ENCODE measurements around the gene MRPS18A. TPM values are rescaled to one million over a fixed set of nuclear protein-coding genes. Genes with fewer than 3 reads are reported as not detected.

The MRPS18A gene
- total and polyA plus RNA-seq, 9 of the 15 experiments (the other 6 are each of a cell fraction or from before 2014, with no cell fraction given): 87.5 to 243 (median 125) TPM

DNA sequence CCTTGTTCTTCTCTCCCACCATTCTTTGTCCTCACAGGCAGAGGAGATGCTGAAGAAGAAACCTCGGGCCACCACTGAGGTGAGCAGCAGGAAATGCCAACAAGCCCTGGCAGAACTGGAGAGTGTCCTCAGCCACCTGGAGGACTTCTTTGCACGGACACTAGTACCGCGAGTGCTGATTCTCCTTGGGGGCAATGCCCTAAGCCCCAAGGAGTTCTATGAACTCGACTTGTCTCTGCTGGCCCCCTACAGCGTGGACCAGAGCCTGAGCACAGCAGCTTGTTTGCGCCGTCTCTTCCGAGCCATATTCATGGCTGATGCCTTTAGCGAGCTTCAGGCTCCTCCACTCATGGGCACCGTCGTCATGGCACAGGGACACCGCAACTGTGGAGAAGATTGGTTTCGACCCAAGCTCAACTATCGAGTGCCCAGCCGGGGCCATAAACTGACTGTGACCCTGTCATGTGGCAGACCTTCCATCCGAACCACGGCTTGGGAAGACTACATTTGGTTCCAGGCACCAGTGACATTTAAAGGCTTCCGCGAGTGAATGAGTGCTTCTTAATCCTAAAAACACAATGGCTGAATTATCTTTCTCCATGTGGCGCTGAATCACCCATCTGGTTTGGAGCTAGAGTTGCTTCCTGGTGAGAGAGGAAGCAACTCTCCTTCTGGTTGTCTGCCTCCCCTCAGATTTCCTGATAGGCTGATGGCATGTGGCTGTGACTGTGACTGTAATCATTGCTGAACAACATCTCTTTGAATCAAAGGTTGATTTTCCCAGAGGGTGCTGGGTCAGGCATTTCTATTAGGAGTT is 47.4 kb downstream of the MRPS18A start:
- intact Hi-C loops (cut with micrococcal nuclease) (loop anchor here (10.0 kb wide), 1 partner anchor 585 kb away; the partner anchor contains the start of gene SLC29A1), in situ Hi-C loops (cut with MboI) (no loop called here)
- H3K4me1 ChIP-seq (replicated peaks in 1 of 2; ENCODE audit: control insufficient read depth in 2 of 2, insufficient read depth in 2 of 2, low read length in 2 of 2): peaks cover 38 to 39% of the 10 kb centered on the region in 2 experiments
- no peaks in the 10 kb centered on the region; a peak in 1 of 5 replicates for H3K27me3 ChIP-seq (ENCODE audit: control insufficient read depth in 2 of 2, insufficient read depth in 2 of 2, low read length in 2 of 2)
- no TSS peak for BruUV-seq (replicated peaks)
- H3K4me3 ChIP-seq: peak overlapping the region; percentile 32
- H3K27ac ChIP-seq (ENCODE audit: extremely low read depth, low read depth, low read length): peak overlapping the region; percentile 77
- no peaks in the 10 kb centered on the region for H3K9me3 ChIP-seq (replicated peaks; ENCODE audit: control insufficient read depth, insufficient read depth, low read depth, low read length)
- no peak overlapping the region for H2AFZ ChIP-seq (ENCODE audit: low read depth, low read length)
- H3K4me2 ChIP-seq (ENCODE audit: insufficient read depth, low read length): peak overlapping the region; percentile 98
- CTCF ChIA-PET (ENCODE audit: low intra/inter-chr PET ratio): no interaction called here
- peaks cover 70% of the 10 kb centered on the region for H3K79me2 ChIP-seq (ENCODE audit: control insufficient read depth, insufficient read depth, low read length)
- H3K9ac ChIP-seq (ENCODE audit: insufficient read depth in 1 of 2, low read depth in 2 of 2, low read length in 2 of 2): peak overlapping the region; percentile 41 to 78
- FAIRE-seq (peak; percentile 77), DNase-seq (ENCODE audit: extremely low read depth in 1 of 4, low spot score in 3 of 4) (peak in 2 of 4 experiments; percentile 68 to 83), ATAC-seq (peak; percentile 20)
- no peaks in the 10 kb centered on the region for H3K9me1 ChIP-seq (ENCODE audit: control insufficient read depth, insufficient read depth, low read length)
- POLR2A ChIA-PET: interaction anchor here (0.6 to 10.9 kb wide), 9 partner anchors 8 to 394 kb away, joined by 3 to 206 read pairs (median 4); partner anchors contain the start of genes GTPBP2 and MAD2L1BP
- 62% methylated on average over 21 of the region's 21 CpGs for WGBS (ENCODE audit: insufficient coverage, low coverage, missing lambda C conversion rate)
- H4K20me1 ChIP-seq (replicated peaks; ENCODE audit: control insufficient read depth, insufficient read depth, low read length): peaks cover 17% of the 10 kb centered on the region
- H3K36me3 ChIP-seq (ENCODE audit: control insufficient read depth, insufficient read depth, low read length): peaks cover 62% of the 10 kb centered on the region
- peak; percentile 77 to 80 for TF ChIP-seq KDM1A (IDR thresholded peaks at IDR 0.05)
- TF ChIP-seq ZC3H4 (CRISPR knock-in tag; IDR thresholded peaks at IDR 0.05; ENCODE audit: borderline replicate concordance): no peak
- no peak for TF ChIP-seq POLR3G (IDR thresholded peaks at IDR 0.05; ENCODE audit: extremely low read depth, insufficient read length, insufficient replicate concordance)
- TF ChIP-seq, protein P1, sequence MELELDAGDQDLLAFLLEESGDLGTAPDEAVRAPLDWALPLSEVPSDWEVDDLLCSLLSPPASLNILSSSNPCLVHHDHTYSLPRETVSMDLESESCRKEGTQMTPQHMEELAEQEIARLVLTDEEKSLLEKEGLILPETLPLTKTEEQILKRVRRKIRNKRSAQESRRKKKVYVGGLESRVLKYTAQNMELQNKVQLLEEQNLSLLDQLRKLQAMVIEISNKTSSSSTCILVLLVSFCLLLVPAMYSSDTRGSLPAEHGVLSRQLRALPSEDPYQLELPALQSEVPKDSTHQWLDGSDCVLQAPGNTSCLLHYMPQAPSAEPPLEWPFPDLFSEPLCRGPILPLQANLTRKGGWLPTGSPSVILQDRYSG (tag; conservative IDR thresholded peaks at IDR 0.05; ENCODE audit: low read depth): peak; percentile 72; the same call in 1 of the 2 replicates
- TF ChIP-seq NFYB (IDR thresholded peaks at IDR 0.05; ENCODE audit: extremely low read depth, insufficient read length): no peak
- no peak for TF ChIP-seq RBM14 (IDR thresholded peaks at IDR 0.05; ENCODE audit: borderline replicate concordance, insufficient read depth, low read depth, low read length)
- TF ChIP-seq, protein P2, sequence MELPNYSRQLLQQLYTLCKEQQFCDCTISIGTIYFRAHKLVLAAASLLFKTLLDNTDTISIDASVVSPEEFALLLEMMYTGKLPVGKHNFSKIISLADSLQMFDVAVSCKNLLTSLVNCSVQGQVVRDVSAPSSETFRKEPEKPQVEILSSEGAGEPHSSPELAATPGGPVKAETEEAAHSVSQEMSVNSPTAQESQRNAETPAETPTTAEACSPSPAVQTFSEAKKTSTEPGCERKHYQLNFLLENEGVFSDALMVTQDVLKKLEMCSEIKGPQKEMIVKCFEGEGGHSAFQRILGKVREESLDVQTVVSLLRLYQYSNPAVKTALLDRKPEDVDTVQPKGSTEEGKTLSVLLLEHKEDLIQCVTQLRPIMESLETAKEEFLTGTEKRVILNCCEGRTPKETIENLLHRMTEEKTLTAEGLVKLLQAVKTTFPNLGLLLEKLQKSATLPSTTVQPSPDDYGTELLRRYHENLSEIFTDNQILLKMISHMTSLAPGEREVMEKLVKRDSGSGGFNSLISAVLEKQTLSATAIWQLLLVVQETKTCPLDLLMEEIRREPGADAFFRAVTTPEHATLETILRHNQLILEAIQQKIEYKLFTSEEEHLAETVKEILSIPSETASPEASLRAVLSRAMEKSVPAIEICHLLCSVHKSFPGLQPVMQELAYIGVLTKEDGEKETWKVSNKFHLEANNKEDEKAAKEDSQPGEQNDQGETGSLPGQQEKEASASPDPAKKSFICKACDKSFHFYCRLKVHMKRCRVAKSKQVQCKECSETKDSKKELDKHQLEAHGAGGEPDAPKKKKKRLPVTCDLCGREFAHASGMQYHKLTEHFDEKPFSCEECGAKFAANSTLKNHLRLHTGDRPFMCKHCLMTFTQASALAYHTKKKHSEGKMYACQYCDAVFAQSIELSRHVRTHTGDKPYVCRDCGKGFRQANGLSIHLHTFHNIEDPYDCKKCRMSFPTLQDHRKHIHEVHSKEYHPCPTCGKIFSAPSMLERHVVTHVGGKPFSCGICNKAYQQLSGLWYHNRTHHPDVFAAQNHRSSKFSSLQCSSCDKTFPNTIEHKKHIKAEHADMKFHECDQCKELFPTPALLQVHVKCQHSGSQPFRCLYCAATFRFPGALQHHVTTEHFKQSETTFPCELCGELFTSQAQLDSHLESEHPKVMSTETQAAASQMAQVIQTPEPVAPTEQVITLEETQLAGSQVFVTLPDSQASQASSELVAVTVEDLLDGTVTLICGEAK (IDR thresholded peaks at IDR 0.05): 0 out of 2 replicates have a peak, but pooled peaks have one; percentile 21
- TF ChIP-seq, protein P2 (CRISPR knock-in tag; IDR thresholded peaks at IDR 0.05): no peak
- TF ChIP-seq ZNF224 (CRISPR knock-in tag; IDR thresholded peaks at IDR 0.05): no peak
